B cell (primary cell): ENCODE data around the gene PLA2G2E. TPM values are rescaled to one million over a fixed set of nuclear protein-coding genes. Genes with fewer than 3 reads are reported as not detected.

Source experiments
- ATAC-seq: fragments of 200-7000 bp; cut with Tn5 transposase; one replicate; pipeline ENCODE4 v1.10.0; 2021; ENCODE audit warnings: low read depth, mild to moderate bottlenecking, moderate number of reproducible peaks, moderate library complexity
- CTCF ChIA-PET: fragments of 350-600 bp; sonication (Branson Sonifier 250); formaldehyde crosslinking; loops from one replicate; lab custom pipeline; 2021; ENCODE audit warnings: antibody characterized with exemption, inconsistent platforms; lab: Charles Lee
- POLR2A ChIA-PET: fragments of 350-600 bp; sonication (Branson Sonifier 250); formaldehyde crosslinking; loops from one replicate; lab custom pipeline; 2021; ENCODE audit warnings: antibody characterized with exemption; lab: Charles Lee
- DNase-seq: peaks from one replicate; pipeline ENCODE4 v3.0.0; 2013
- H2AFZ ChIP-seq: 2 replicates; pipeline ENCODE4 v1.6.1; 2012; ENCODE audit warnings: mild to moderate bottlenecking, low read depth, low read length; ENCODE audit not compliant: insufficient read depth, poor library complexity, severe bottlenecking
- H3K27ac ChIP-seq, 2 donors: 1 replicate in 1 of 2; 2 replicates in 1 of 2; pipeline ENCODE4 v1.5.1; 2012 to 2013; ENCODE audit warnings: low read length in 2 of 2, mild to moderate bottlenecking in 2 of 2, moderate library complexity in 1 of 2
- H3K27me3 ChIP-seq, 4 experiments: fragments of 200-600 bp in 1 of 4; sonication (generic) in 1 of 4; replicated peaks in 1 of 4; 1 replicate in 2 of 4; 2 replicates in 2 of 4; pipeline versions ENCODE4 v1.6.1 to v1.7.0; 2013 to 2016; ENCODE audit warnings: low read length in 3 of 4, mild to moderate bottlenecking in 2 of 4, mixed read lengths in 1 of 4, moderate library complexity in 1 of 4; ENCODE audit not compliant: insufficient read depth in 4 of 4, control insufficient read depth in 3 of 4; ENCODE audit errors: control extremely low read depth in 1 of 4
- H3K36me3 ChIP-seq, 2 experiments: replicated peaks in 1 of 2; 1 replicate in 1 of 2; 2 replicates in 1 of 2; pipeline versions ENCODE4 v1.6.1 to v1.7.1; 2013; ENCODE audit warnings: low read length in 1 of 2; ENCODE audit not compliant: insufficient read depth in 2 of 2, control insufficient read depth in 1 of 2; ENCODE audit errors: control extremely low read depth in 1 of 2, extremely low read depth in 1 of 2
- H3K4me1 ChIP-seq, 2 donors: fragments of 200-600 bp in 1 of 2; sonication (generic) in 1 of 2; 1 replicate in 1 of 2; 2 replicates in 1 of 2; pipeline versions ENCODE4 v1.5.1 to v1.6.1; 2013 to 2017; ENCODE audit warnings: low read length in 2 of 2; ENCODE audit not compliant: control insufficient read depth in 2 of 2, insufficient read depth in 2 of 2
- H3K4me2 ChIP-seq: replicated peaks from 2 replicates; pipeline ENCODE3; 2012; ENCODE audit warnings: mild to moderate bottlenecking, low read depth, low read length; ENCODE audit not compliant: poor library complexity, severe bottlenecking
- H3K4me3 ChIP-seq, 5 experiments: fragments of 200-600 bp in 1 of 5; sonication (generic) in 1 of 5; 1 replicate in 3 of 5; 2 replicates in 2 of 5; pipeline versions ENCODE4 v1.5.1 to v1.7.0; 2011 to 2016; ENCODE audit warnings: low read length in 4 of 5, mild to moderate bottlenecking in 4 of 5, low read depth in 2 of 5, control low read depth in 1 of 5, moderate library complexity in 1 of 5; ENCODE audit not compliant: insufficient read depth in 1 of 5; ENCODE audit errors: control extremely low read depth in 1 of 5, extremely low read depth in 1 of 5
- H3K79me2 ChIP-seq: fragments of 200-600 bp; sonication (generic); one replicate; pipeline ENCODE4 v1.6.0; 2016; ENCODE audit warnings: low read length; ENCODE audit not compliant: control insufficient read depth, insufficient read depth
- H3K9ac ChIP-seq: fragments of 200-600 bp; sonication (generic); 2 replicates; pipeline ENCODE4 v1.6.1; 2017; ENCODE audit warnings: mild to moderate bottlenecking, low read length, moderate library complexity
- H3K9me3 ChIP-seq, 3 donors: one replicate each; pipeline versions ENCODE4 v1.6.1 to v1.7.1; 2013; ENCODE audit warnings: low read length in 2 of 3; ENCODE audit not compliant: control insufficient read depth in 2 of 3, insufficient read depth in 1 of 3; ENCODE audit errors: control extremely low read depth in 1 of 3
- H4K20me1 ChIP-seq: 2 replicates; pipeline ENCODE4 v1.6.0; 2012; ENCODE audit warnings: mild to moderate bottlenecking, low read length; ENCODE audit not compliant: insufficient read depth, control insufficient read depth, poor library complexity, severe bottlenecking
- H3K27ac Mint-ChIP-seq: one replicate; pipeline ENCODE4 v1.8.0; 2021; ENCODE audit warnings: mixed read lengths
- H3K27me3 Mint-ChIP-seq: one replicate; pipeline ENCODE4 v1.8.0; 2021; ENCODE audit warnings: mixed read lengths
- H3K4me1 Mint-ChIP-seq: one replicate; pipeline ENCODE4 v1.8.0; 2021; ENCODE audit warnings: mixed read lengths
- H3K4me3 Mint-ChIP-seq: one replicate; pipeline ENCODE4 v1.8.0; 2021; ENCODE audit warnings: mixed read lengths
- H3K9me3 Mint-ChIP-seq: one replicate; pipeline ENCODE4 v1.8.0; 2022; ENCODE audit warnings: mixed read lengths; ENCODE audit not compliant: insufficient read depth
- CTCF ChIP-seq: fragments of 200-600 bp; IDR thresholded peaks from one replicate; pipeline ENCODE4 v1.8.0; 2022; ENCODE audit warnings: antibody characterized with exemption, mild to moderate bottlenecking
- EZH2 ChIP-seq: IDR thresholded peaks from 2 replicates; pipeline ENCODE4 v1.6.1; 2012; ENCODE audit warnings: borderline replicate concordance, low read depth, mild to moderate bottlenecking, moderate library complexity, low read length; ENCODE audit not compliant: insufficient read depth, poor library complexity, severe bottlenecking
- WGBS: methylation state at CpG from one replicate; pipeline ENCODE4 v1.1.5; 2013; ENCODE audit warnings: missing lambda C conversion rate; ENCODE audit not compliant: insufficient coverage; 5-methylcytosine and 5-hydroxymethylcytosine counted together
- intact Hi-C: fragments of 100-400 bp; cut with micrococcal nuclease; formaldehyde crosslinking; loops from one replicate; pipeline ENCODE4 v1.10.0; 2022
- polyA plus RNA-seq: library from polyadenylated mRNA; depleted of rRNA; stranded (reverse); fragments of >200 nt; gene quantifications from 2 replicates; pipeline ENCODE4 v1.2.3, GENCODE V29; 2012
- total RNA-seq, 2 donors: library from RNA; stranded (reverse); fragments of 120-200 nt in 1 of 2; gene quantifications; 1 replicate in 1 of 2; 2 replicates in 1 of 2; pipeline versions ENCODE4 v1.2.3 to v1.2.4, GENCODE V29; 2013 to 2022

Gene PLA2G2E
- total and polyA plus RNA-seq, 2 donors (not counting 1 experiment from before 2014, with no cell fraction given): not detected

- Mint-ChIP-seq H3K4me1 (peaks cover 4% of the 10 kb centered on the region), H3K27me3 (peaks cover 4% of the 10 kb centered on the region), H3K4me3 (no peak overlapping the region), H3K9me3 (no peaks in the 10 kb centered on the region), H3K27ac (no peak overlapping the region)
- POLR2A ChIA-PET: interaction anchor here (0.7 kb wide), 1 partner anchor 43 kb away, joined by 3 read pairs; no protein-coding TSS in a partner anchor
- H3K9ac ChIP-seq: no peak overlapping the region
- H3K79me2 ChIP-seq: no peaks in the 10 kb centered on the region
- H4K20me1 ChIP-seq: no peaks in the 10 kb centered on the region
- H3K9me3 ChIP-seq: no peaks in the 10 kb centered on the region
- CTCF ChIA-PET: interaction anchor here (1.0 to 8.4 kb wide), 4 partner anchors 43 to 274 kb away, joined by 3 to 126 read pairs (median 42); no protein-coding TSS in a partner anchor
- H3K4me1 ChIP-seq: no peaks in the 10 kb centered on the region
- intact Hi-C loops: no loop called here
- TF ChIP-seq EZH2 (no peak), CTCF (no peak)
- no peak overlapping the region for H3K4me2 ChIP-seq
- H3K27me3 ChIP-seq: peaks cover 0 to 5% (median 0%) of the 10 kb centered on the region in 4 experiments
- WGBS: 78% methylated on average over 14 of the region's 17 CpGs
- no peak overlapping the region for H3K27ac ChIP-seq
- DNase-seq (no peak), ATAC-seq (no peak)
- H2AFZ ChIP-seq: no peak overlapping the region
- H3K36me3 ChIP-seq: no peaks in the 10 kb centered on the region
- no peak overlapping the region for H3K4me3 ChIP-seq
Observed at GRCh38 chr1:19922015-19922688, 1.3 kb downstream of the PLA2G2E start.

GRCh38 chr1:19921310-19921709 lies 2.1 kb downstream of the PLA2G2E start:
- H3K9ac ChIP-seq: no peak overlapping the region
- WGBS: 81% methylated on average over 13 of the region's 13 CpGs
- TF ChIP-seq EZH2: no peak
- no peak for TF ChIP-seq CTCF
- intact Hi-C loops: no loop called here
- H3K4me2 ChIP-seq: no peak overlapping the region
- Mint-ChIP-seq H3K27ac (no peak overlapping the region), H3K9me3 (no peaks in the 10 kb centered on the region), H3K4me1 (peaks cover 4% of the 10 kb centered on the region), H3K27me3 (peaks cover 4% of the 10 kb centered on the region), H3K4me3 (no peak overlapping the region)
- no peaks in the 10 kb centered on the region for H3K9me3 ChIP-seq
- no peak overlapping the region for H2AFZ ChIP-seq
- H3K36me3 ChIP-seq: no peaks in the 10 kb centered on the region
- no peak for ATAC-seq
- H3K4me3 ChIP-seq: no peak overlapping the region
- no peaks in the 10 kb centered on the region for H3K4me1 ChIP-seq
- no peaks in the 10 kb centered on the region for H3K79me2 ChIP-seq
- DNase-seq: no peak
- no peaks in the 10 kb centered on the region for H4K20me1 ChIP-seq
- H3K27ac ChIP-seq: no peak overlapping the region
- CTCF ChIA-PET: interaction anchor here (1.2 to 8.4 kb wide), 5 partner anchors 9 to 291 kb away, joined by 4 to 126 read pairs (median 5); no protein-coding TSS in a partner anchor
- POLR2A ChIA-PET: no interaction called here
- peaks cover 0 to 5% (median 0%) of the 10 kb centered on the region in 4 experiments for H3K27me3 ChIP-seq
